Mammary epithelial cell (primary cell): Measurements from ENCODE around the gene CD4.

Experiments used
- EZH2 ChIP-seq: IDR thresholded peaks from 2 replicates; pipeline ENCODE4 v1.6.1; 2012; ENCODE audit warnings: low read length, inconsistent platforms, borderline replicate concordance
- TF ChIP-seq, protein P1 (sequence below), 2 donors: IDR thresholded peaks in 1 of 2; conservative IDR thresholded peaks in 1 of 2; 2 replicates each; pipeline ENCODE4 v1.5.1; 2011 to 2012; ENCODE audit warnings: inconsistent platforms in 2 of 2, low read length in 2 of 2, mild to moderate bottlenecking in 2 of 2, control low read depth in 1 of 2, low read depth in 1 of 2; ENCODE audit not compliant: insufficient read depth in 1 of 2; ENCODE audit errors: extremely low read depth in 1 of 2

DNA sequence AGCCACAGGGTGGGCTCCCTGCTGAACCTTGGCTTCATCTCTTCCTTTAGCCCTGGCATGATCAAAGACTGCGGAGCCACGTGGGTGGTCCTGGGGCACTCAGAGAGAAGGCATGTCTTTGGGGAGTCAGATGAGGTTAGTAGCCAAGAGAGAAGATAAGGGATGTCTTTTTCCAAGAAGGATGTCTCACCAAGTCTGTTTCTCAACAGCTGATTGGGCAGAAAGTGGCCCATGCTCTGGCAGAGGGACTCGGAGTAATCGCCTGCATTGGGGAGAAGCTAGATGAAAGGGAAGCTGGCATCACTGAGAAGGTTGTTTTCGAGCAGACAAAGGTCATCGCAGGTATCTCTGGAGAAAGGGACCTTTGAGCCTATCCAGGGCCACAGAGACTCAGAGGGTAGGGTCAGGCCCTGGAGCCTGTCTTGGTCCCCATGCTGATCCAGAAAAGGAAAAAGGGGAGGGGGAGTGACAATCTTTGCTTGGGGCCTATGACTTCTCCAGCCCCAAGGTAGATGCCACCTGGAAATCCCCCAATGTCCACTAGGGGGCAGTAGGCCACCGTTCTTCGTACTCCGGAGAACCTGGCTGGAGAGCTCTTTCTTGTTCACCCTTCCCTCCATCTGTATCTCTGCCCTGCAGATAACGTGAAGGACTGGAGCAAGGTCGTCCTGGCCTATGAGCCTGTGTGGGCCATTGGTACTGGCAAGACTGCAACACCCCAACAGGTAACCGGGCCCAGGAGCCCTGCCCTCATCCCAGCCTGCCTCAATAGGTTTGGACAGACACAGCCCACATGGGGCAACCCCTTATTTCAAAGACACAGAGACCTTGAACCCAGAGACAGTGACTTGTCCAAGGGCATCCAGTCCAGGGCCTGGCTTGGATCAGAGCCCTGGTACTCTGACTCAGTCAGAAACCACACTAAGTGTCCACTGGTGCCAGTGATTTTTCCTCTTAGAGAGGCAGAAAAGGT, 80.0 kb downstream of the CD4 start:
- TF ChIP-seq, protein P1, sequence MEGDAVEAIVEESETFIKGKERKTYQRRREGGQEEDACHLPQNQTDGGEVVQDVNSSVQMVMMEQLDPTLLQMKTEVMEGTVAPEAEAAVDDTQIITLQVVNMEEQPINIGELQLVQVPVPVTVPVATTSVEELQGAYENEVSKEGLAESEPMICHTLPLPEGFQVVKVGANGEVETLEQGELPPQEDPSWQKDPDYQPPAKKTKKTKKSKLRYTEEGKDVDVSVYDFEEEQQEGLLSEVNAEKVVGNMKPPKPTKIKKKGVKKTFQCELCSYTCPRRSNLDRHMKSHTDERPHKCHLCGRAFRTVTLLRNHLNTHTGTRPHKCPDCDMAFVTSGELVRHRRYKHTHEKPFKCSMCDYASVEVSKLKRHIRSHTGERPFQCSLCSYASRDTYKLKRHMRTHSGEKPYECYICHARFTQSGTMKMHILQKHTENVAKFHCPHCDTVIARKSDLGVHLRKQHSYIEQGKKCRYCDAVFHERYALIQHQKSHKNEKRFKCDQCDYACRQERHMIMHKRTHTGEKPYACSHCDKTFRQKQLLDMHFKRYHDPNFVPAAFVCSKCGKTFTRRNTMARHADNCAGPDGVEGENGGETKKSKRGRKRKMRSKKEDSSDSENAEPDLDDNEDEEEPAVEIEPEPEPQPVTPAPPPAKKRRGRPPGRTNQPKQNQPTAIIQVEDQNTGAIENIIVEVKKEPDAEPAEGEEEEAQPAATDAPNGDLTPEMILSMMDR (conservative IDR thresholded peaks at IDR 0.05 in 1 of 2, IDR thresholded peaks at IDR 0.05 in 1 of 2; ENCODE audit: extremely low read depth in 1 of 2, insufficient read depth in 1 of 2, low read depth in 1 of 2, low read length in 2 of 2): peak; percentile 76 to 93
- no peak for TF ChIP-seq EZH2
